A673 (cell line): ENCODE data around the gene LRRC47. TPM values are rescaled to one million over a fixed set of nuclear protein-coding genes. Genes with fewer than 3 reads are reported as not detected.

Source experiments
- BruUV-seq: library from RNA; stranded (reverse); fragments of 400-500 nt; replicated peaks from 2 replicates; lab custom pipeline; 2021; lab: Mats Ljungman, UMichigan
- CTCF ChIA-PET: fragments of 300-600 bp; sonication (Branson Sonifier 250); formaldehyde crosslinking; loops from one replicate; lab custom pipeline; 2022; ENCODE audit warnings: antibody characterized with exemption; lab: Charles Lee
- POLR2A ChIA-PET: fragments of 300-600 bp; sonication (Branson Sonifier 250); formaldehyde crosslinking; loops from one replicate; lab custom pipeline; 2022; ENCODE audit warnings: antibody characterized with exemption; ENCODE audit not compliant: low non-redundant PET; lab: Charles Lee
- DNase-seq: peaks from one replicate; pipeline ENCODE4 v3.0.0-alpha.2; 2015; ENCODE audit warnings: low spot score
- H3K27ac ChIP-seq: fragments of 200-600 bp; sonication (generic); 2 replicates; pipeline ENCODE4 v1.5.1; 2016; ENCODE audit warnings: mixed run types, low read depth, mild to moderate bottlenecking, mixed read lengths, antibody characterized with exemption, low read length; ENCODE audit not compliant: poor library complexity, severe bottlenecking
- H3K27me3 ChIP-seq: fragments of 200-600 bp; sonication (generic); replicated peaks from 2 replicates; pipeline ENCODE4 v1.6.1; 2017; ENCODE audit warnings: mixed run types, low read depth, mild to moderate bottlenecking, mixed read lengths, antibody characterized with exemption, low read length; ENCODE audit not compliant: insufficient read depth, poor library complexity
- H3K36me3 ChIP-seq: fragments of 200-600 bp; sonication (generic); 2 replicates; pipeline ENCODE4 v1.6.1; 2016; ENCODE audit warnings: mixed run types, mild to moderate bottlenecking, mixed read lengths, antibody characterized with exemption, low read length; ENCODE audit not compliant: insufficient read depth, poor library complexity, severe bottlenecking
- H3K4me1 ChIP-seq: fragments of 200-600 bp; sonication (generic); 2 replicates; pipeline ENCODE4 v1.6.1; 2017; ENCODE audit warnings: mixed run types, mild to moderate bottlenecking, mixed read lengths, antibody characterized with exemption, low read length; ENCODE audit not compliant: insufficient read depth, poor library complexity, severe bottlenecking
- H3K4me3 ChIP-seq: fragments of 200-600 bp; sonication (generic); 2 replicates; pipeline ENCODE4 v1.5.1; 2016; ENCODE audit warnings: low read depth, mixed run types, mild to moderate bottlenecking, mixed read lengths, low read length; ENCODE audit not compliant: poor library complexity, severe bottlenecking
- H3K9me3 ChIP-seq: fragments of 200-600 bp; sonication (generic); 2 replicates; pipeline ENCODE4 v1.6.1; 2016; ENCODE audit warnings: mixed run types, low read depth, mild to moderate bottlenecking, mixed read lengths, antibody characterized with exemption, low read length; ENCODE audit not compliant: poor library complexity, severe bottlenecking
- EZH2 ChIP-seq: fragments of 200-600 bp; sonication (generic); IDR thresholded peaks from 2 replicates; pipeline ENCODE4 v1.6.1; 2017; ENCODE audit warnings: borderline replicate concordance, low read depth, mild to moderate bottlenecking, mixed read lengths, antibody characterized with exemption, low read length; ENCODE audit not compliant: poor library complexity, severe bottlenecking
- intact Hi-C: fragments of 100-400 bp; cut with micrococcal nuclease; formaldehyde crosslinking; loops from one replicate; pipeline ENCODE4 v1.10.0; 2022; ENCODE audit not compliant: unreplicated experiment
- total RNA-seq: library from RNA; stranded (reverse); gene quantifications from 2 replicates; pipeline ENCODE4 v1.2.3, GENCODE V29; 2021
- TF ChIP-seq, protein P1 (sequence below): fragments of 300-800, 200-600 bp; sonication (generic); conservative IDR thresholded peaks from 2 replicates; pipeline ENCODE4 v1.5.1; 2017; ENCODE audit warnings: low read depth, mild to moderate bottlenecking, antibody characterized with exemption, low read length, moderate library complexity, mixed read lengths

The LRRC47 gene
- total RNA-seq, 1 experiment from 2014 or later: 86.7 TPM

DNA sequence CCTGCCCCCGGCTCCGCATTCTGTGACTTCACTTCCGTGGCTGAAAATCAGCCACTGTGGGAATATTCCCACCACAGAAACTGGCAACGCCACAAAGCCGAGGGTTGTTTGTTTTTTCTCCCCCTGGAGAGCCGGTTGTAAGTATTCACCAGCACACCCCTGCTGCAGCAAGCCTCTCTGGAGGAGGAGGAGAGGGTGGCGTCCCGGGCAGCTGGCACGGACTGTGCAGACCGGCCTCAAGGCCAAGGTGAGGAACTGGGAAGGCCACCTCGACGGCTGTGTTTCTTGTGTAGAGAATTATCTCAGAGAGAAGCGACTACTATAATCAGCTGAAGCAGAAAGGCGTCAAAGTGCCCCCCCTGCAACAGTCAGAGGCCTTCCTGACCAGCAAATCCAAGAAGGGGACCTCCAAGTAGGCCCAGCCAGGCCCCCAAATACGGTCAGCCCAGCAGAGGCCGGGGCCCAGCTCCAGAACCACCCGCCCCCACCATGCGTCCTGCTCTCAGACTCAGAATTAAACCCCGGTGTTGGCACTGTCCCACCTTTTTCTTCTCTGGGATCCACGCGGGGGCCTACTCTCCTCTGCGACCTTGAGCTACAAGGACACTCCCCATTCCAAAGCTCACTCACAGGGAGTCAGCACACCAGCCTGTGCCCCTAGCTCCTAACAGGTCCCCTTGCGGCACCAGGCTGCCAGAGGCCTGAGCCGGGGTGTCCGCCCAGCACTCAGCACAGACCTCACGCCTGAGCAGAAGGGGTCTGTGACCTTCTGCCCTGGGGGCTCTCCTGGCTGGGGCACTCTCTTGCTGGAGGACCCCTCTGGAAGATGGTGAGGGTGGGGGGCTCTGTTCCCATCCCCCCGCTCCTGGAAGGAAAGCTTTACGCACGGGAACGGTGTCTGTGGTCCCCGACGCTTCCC, 24.9 kb downstream of the LRRC47 start:
- Histone ChIP-seq H3K9me3 (no peaks in the 10 kb centered on the region), H3K27ac (no peak overlapping the region), H3K4me3 (peak overlapping the region; percentile 58), H3K27me3 (no peaks in the 10 kb centered on the region), H3K36me3 (no peaks in the 10 kb centered on the region), H3K4me1 (peaks cover 9% of the 10 kb centered on the region)
- no peak for TF ChIP-seq EZH2
- TF ChIP-seq, protein P1, sequence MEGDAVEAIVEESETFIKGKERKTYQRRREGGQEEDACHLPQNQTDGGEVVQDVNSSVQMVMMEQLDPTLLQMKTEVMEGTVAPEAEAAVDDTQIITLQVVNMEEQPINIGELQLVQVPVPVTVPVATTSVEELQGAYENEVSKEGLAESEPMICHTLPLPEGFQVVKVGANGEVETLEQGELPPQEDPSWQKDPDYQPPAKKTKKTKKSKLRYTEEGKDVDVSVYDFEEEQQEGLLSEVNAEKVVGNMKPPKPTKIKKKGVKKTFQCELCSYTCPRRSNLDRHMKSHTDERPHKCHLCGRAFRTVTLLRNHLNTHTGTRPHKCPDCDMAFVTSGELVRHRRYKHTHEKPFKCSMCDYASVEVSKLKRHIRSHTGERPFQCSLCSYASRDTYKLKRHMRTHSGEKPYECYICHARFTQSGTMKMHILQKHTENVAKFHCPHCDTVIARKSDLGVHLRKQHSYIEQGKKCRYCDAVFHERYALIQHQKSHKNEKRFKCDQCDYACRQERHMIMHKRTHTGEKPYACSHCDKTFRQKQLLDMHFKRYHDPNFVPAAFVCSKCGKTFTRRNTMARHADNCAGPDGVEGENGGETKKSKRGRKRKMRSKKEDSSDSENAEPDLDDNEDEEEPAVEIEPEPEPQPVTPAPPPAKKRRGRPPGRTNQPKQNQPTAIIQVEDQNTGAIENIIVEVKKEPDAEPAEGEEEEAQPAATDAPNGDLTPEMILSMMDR: no peak
- intact Hi-C loops: no loop called here
- ChIA-PET POLR2A (no interaction called here), CTCF (no interaction called here)
- no peak for DNase-seq
- no TSS peak for BruUV-seq

DNA sequence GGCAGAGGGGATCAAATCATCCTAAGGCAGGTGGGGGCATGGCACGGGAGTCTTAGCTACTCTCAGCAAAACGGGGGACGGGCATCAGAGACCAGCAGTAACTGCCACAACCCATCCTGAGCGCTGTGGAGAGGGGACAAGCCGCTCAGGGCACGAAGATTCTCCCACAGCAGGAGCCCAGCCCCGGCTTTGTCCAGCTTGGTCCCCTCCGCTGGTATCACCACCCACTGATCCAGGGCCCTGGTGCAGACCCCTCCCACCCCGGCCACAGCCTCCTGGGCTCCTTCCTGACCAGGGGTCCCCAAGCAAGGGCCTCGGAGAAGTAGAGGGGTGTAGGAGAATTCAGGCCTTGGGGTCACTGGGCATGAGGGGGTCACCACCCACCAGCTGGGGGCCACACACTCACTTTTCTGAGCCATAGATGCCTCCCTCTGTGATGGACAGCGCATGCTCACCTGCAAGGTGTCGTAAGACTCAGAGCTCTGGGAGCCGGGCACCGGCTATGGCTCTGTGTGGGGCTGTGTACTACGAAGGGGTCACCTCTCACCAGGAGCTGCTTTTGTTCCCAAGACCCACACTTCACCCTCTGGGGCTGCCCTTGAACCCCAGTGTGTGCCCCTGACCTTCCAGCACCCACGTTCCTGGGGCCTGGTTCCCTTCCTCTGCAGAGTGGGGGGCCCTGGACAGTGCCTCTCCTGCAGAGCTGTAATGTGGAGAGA, 26.1 kb downstream of the LRRC47 start:
- no peak for DNase-seq
- no peaks in the 10 kb centered on the region for H3K27me3 ChIP-seq
- no peaks in the 10 kb centered on the region for H3K9me3 ChIP-seq
- BruUV-seq: no TSS peak
- H3K4me3 ChIP-seq: no peak overlapping the region
- TF ChIP-seq EZH2: no peak
- H3K36me3 ChIP-seq: no peaks in the 10 kb centered on the region
- CTCF ChIA-PET: no interaction called here
- intact Hi-C loops: no loop called here
- peaks cover 9% of the 10 kb centered on the region for H3K4me1 ChIP-seq
- POLR2A ChIA-PET: no interaction called here
- no peak overlapping the region for H3K27ac ChIP-seq

DNA sequence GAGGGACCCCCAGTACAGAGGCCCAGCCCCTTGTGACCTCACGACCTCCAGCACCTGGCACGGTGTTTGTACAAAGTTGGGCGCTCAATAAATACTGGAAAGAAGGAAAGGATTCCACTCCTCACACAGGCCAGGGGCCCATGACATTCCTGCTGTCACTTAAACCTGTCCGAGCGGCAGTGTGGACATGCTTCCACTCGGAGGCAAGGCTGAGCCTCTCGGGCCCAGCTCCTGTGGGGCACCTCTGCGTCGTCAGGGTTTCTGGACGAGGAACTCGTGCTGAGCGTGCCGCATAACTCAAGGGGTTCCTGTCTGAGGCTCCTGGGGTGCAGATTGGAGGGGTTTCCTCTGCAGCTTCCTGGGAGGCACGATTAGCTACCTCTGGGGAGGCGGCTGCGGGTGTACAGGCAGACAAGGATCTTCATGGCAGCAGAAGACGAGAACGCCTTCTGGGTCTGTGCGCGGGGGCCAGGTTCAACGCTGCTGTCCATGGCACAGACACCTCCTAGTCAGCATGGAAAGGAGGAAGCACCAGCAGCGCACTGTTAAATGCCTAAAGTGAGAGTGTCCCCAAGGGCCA, 27.4 kb downstream of the LRRC47 start:
- Histone ChIP-seq H3K36me3 (no peaks in the 10 kb centered on the region), H3K4me1 (peaks cover 9% of the 10 kb centered on the region), H3K9me3 (no peaks in the 10 kb centered on the region), H3K27ac (no peak overlapping the region), H3K27me3 (no peaks in the 10 kb centered on the region), H3K4me3 (no peak overlapping the region)
- ChIA-PET POLR2A (no interaction called here), CTCF (no interaction called here)
- no TSS peak for BruUV-seq
- intact Hi-C loops: no loop called here
- no peak for TF ChIP-seq EZH2
- TF ChIP-seq, protein P1: no peak
- DNase-seq: no peak
